Measurements from ENCODE around the gene MCC. TPM values are rescaled to one million over a fixed set of nuclear protein-coding genes. Genes with fewer than 3 reads are reported as not detected.

The MCC gene
- total RNA-seq, 1 donor from 2014 or later = 29.4 TPM

DNA sequence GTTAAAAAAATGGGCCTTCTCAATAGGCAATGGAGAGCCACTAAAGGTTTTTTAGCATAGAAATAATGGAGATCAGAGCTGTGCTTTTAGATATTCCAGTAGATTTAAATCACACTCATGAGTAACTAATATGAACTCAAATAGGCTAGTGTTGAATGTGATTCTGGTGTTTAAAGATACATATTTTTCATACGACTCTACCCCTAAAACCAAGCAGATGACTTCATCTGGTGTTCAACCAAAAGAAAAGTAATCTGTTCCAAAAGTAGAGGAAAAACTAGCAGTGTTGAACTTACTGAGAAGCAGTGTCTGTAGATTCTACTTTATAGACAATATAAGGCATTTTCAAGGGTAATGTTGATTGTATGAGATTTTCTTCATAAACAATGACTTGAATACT, 191.6 kb downstream of the MCC start:
- ATAC-seq (ENCODE audit: poor library complexity) (no peak), DNase-seq (no peak)
- intact Hi-C loops (cut with DNase I) = no loop called here

DNA sequence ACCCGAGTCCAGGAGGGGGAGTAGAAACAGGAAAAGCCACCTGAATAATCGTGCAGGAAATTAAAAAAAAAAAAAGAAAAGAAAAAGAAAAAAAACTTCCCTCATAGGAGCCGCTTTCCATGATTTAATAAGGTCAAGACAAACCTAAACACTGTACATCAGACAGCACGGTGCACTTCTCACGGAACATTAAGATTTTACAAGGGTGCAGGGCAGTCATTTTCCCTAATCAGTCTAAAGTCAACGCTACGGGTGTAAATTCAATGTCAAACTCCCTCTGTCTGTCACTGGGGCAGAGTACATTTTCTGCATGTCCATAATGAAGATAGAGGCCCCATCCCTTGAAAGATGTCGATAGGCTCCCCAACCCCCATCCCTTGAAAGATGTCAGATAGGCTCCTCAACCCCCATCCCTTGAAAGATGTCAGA, 193.1 kb downstream of the MCC start:
- DNase-seq (no peak), ATAC-seq (ENCODE audit: poor library complexity) (peak; percentile 28)
- intact Hi-C loops (cut with DNase I) = no loop called here

DNA sequence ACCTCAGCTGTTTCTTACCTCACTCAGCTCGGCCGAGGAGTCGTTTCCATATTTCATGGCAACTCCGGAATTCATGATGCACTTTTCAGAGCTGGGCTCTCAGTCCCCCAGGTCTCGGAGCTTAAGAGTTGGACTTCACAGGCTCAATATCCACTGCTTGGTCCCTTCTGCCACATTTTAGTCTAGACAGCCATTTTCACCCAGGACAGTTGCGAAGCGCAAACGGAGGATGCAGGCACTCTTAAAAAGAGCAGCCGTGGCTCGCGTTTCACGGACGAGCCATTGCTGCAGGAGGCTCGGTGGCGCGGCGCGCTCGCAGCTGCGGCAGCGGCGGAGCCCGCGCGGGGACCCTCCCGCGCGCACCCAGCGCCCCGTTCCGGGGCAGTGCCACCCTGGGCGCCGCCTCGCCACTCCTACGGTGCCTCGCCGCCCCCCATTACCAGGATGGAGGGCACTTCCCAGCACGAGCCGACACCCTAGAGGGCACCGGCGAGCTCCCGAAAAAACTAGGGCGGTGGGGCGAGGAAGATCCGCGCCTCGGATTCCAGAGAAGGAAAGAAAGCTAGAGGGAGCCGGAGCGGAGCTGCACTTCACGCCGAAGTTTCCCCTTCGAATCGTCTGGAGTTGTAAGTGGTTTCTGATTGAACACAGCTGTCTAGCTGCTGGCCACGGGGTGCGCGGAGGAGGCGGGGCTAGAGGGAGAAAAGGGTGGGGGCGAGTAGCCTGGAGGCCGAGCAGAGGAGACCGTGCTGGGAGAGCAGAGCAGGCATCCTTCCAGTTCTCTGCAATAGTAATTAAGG, 193.7 kb downstream of the MCC start:
- intact Hi-C loops (cut with DNase I) = loop anchor here (5.0 kb wide), 1 partner anchor 77 kb away; no protein-coding TSS in a partner anchor
- peak; percentile 96 for ATAC-seq (ENCODE audit: poor library complexity)
- peak; percentile 94 for DNase-seq

DNA sequence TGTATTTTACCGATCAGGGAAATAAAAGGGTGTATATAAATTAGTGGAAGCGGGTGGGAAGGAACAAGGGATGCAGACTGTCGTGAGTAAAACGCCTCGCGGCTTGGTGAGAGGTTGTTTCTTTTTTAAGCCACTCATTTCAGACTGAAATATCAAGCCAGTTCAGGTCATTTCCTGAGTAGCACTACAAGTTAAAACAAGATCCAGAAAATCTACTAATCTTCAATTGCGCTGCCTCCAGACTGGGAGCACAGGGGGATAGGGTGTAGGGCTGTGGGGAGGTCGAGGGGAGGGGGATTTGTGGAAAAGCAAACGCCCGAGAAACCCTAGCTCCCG, 194.3 kb downstream of the MCC start:
- intact Hi-C loops (cut with DNase I) = loop anchor here (5.0 kb wide), 1 partner anchor 77 kb away; no protein-coding TSS in a partner anchor
- DNase-seq (no peak), ATAC-seq (ENCODE audit: poor library complexity) (peak; percentile 39)

DNA sequence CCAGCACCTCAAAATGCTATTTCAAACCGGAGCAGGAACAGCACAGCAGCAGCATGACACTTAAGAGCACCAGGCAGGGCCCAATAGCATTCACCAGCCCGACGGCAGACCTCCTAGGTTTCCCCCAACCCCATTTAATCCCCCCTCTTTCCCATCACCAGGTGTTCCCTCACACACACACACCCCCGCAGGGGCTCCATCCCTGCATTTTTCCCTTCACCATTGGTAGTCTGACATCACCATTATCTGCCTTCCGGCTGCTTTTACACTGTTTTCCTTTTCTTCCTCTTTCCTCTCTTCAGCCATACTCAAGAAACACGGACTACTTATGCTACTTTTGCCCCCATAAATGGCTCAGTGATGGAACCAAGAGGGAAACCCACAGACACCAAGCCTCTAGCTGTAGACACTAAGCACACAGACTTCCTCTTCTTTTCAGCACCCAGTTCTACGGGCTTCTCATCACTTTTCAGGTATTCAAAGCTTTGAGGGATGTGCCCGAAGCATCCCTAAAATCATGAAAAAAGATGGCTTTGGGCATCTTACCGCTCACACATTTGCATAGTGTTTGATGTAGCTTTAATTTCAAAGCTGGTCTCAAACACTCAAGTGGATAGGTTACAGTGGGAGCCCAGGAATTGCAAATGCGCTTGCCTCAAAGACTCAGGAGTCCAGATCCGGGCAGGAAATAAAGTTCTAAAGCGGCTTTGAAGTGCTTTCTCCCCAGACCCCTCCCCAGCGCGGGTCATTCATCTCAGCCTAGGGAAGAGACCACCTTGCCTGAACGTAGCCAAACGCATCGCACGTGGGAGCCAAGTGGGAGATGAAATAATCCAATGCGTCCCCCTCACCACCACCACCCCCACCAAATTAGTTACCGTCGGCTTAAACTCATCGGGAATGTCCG, 194.9 kb downstream of the MCC start:
- peak; percentile 4 for ATAC-seq (ENCODE audit: poor library complexity)
- intact Hi-C loops (cut with DNase I) = loop anchor here (5.0 kb wide), 1 partner anchor 76 kb away; no protein-coding TSS in a partner anchor
- no peak for DNase-seq

DNA sequence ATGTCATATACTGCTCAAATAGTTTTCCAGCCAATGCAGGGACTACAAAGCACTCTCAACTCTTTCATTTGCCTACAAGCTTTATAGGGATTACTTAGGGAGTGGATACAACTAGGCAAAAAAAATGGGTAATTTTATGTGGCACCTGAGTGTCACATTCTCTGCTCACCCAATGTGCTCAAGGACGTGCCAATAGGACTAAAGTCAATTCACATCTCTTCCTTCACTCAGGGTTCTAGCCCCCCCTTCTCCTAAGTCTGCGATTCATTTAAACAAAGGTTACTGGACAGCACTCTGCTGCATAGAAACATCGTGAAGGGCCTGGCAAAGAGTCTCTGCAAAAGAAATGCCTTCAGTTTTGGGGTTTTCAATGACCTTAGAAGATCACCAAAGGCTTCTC, 195.8 kb downstream of the MCC start:
- ATAC-seq (ENCODE audit: poor library complexity) (no peak), DNase-seq (no peak)
- intact Hi-C loops (cut with DNase I) = loop anchor here (5.0 kb wide), 1 partner anchor 75 kb away; no protein-coding TSS in a partner anchor

DNA sequence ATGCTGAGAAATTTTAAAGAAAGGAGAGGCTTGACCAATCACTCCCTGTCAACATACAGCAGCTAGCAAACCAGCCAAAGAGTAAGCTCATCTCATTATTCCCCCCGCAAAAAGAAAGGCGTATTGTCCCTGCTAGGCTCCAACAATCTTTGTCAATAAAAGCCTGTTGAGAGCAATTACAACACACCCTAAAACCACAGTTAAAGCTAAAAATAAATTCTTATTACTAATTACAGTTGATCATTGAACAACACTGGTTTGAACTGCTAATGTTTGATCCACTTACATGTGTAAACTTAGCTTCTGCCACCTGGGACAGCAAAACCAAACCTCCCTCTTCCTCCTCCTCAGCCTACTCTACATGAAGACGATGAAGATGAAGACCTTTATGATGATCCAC, 204.7 kb downstream of the MCC start:
- DNase-seq (no peak), ATAC-seq (ENCODE audit: poor library complexity) (no peak)
- intact Hi-C loops (cut with DNase I) = no loop called here

DNA sequence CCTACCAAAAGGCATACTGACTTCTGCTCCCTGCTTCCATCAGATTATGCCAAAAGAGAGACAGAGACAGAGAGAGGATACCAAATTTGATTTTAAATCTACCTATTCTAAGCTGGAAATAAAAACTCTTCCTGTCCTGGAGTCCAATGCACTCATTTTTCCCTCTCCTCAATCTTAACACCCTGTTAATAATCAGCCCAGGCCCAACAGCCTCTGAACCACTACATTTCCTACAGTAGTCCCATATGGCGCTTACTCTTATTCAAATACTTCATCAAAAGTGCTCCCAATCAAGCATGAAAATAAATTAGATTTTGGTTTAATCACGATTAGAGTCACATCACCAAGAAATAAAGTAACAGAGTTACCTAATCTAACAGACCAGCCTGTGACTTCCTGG, 205.8 kb downstream of the MCC start:
- DNase-seq (no peak), ATAC-seq (ENCODE audit: poor library complexity) (no peak)
- intact Hi-C loops (cut with DNase I) = no loop called here

DNA sequence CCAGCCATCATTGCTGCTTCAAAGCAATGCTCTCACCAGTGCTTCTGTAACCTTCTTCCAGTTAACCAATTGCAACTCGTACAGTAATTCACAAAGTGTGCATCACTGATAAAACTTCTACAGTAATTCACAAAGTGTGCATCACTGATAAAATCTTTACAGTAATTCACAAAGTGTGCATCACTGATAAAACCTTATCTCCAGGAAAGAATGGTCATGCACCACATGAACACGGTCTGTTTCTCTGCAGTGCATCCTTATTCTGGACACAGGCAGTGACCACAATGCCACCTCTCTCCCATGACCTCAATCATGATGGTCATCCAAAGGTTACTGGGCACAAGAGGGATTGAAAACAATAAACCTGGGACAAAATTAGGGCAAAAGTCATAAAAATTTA, 207.1 kb downstream of the MCC start:
- DNase-seq = no peak
- ATAC-seq (ENCODE audit: poor library complexity) = no peak
- intact Hi-C loops (cut with DNase I) = no loop called here

DNA sequence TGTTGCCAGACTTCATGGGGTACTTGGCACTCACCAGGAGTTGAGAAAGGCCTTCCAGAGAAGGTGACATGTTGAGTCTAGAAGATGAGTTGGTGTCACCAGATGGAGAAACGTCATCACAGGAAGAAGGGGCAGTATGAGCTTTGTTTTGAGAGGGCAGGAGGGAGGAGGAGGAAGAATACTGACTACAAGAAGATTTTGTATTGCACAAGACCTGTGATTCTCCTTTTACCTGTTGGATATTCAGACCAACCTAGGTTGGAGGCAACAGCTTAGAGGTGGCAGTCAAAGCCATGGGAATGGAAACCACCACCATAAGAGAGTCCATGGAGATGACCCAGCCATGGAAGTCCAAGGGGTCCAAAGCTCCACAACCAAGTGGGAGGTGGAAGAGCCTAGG, 207.7 kb downstream of the MCC start:
- no peak for ATAC-seq (ENCODE audit: poor library complexity)
- no peak for DNase-seq
- intact Hi-C loops (cut with DNase I) = no loop called here

DNA sequence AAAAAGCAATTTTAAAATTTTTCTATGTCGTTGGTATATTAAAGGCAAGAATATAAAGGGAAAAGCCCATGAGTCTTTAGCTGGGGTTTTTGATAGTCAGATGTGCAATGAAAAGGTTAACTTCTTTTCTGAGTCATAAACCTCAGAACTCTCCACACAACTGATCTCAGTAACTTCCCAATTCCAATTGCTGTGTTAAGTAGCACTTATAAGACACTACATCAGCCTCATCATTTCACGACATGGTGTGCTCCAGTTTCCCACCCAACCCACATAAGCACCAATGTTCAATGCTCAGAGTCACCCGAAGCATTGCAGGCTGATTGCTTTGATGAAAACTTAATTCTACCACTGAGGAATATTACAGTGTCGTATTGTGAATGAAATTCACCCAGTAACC, 209.3 kb downstream of the MCC start:
- intact Hi-C loops (cut with DNase I) = no loop called here

DNA sequence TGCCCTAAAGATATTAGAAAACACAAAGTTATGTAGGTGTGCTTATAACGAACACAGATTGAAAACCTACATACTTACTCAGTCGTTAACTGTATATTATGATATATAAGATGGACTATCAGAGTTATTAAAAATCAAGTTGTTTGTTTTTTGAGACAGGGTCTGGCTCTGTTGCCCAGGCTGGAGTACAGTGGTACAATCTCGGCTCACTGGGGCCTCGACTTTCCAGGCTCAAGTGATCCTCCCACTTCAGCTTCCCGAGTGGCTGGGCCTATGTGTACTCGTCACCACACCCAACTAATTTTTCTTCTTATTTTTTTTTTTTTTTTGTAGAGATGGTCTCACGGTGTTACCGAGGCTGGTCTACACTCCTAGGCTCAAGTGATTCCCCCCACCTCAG, 211.8 kb downstream of the MCC start:
- ATAC-seq (ENCODE audit: poor library complexity) (no peak), DNase-seq (no peak)
- intact Hi-C loops (cut with DNase I) = no loop called here

More for the DNA sequence above, 209.3 kb downstream of the MCC start:
- DNase-seq = no peak
- ATAC-seq (ENCODE audit: poor library complexity) = no peak

DNA sequence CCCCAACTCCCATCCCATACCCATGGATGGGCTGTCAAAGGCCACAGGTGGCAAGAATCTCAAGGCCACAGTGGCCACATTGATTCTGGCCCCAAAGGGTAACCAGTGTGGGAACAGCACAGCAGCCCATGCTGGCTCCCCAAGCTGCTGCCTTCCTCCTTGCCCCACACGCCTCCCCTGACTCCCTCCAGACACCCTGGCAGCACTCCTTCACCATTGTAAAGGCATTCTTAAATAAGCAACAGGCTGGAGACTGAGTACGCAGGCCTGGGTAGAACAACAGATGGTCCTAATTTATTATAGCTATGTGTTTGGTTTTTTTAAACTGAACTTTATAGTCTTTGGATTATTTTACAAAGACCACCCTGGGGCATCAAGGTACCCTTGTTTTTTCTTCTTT, 212.3 kb downstream of the MCC start:
- DNase-seq (no peak), ATAC-seq (ENCODE audit: poor library complexity) (no peak)
- intact Hi-C loops (cut with DNase I) = no loop called here

DNA sequence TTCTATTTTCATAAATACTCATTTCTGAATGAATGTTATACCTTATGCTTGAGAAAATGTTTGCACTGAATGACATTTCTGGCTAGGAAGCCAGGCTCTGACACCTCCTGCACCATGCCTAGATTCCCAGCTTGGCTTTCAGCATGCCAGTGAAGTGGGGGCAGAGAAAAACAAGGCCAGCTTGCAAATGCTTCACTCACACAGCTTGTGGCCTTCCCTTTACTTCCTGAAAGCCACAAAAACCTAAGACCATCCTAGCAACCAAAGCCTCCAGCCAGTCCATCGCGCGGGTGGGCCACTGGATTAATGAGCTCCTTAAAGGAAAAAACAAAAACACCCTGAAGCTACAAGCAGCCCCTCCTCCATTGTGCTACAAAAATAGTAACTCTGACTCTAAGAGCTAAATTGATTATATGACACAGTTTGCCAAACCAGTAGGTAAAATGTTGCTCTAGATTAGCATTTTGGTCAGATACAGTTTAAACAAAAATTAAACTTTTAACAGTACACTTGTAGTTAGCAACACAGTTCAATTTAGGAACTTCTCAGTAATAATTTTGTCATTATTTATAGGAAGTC, 213.3 kb downstream of the MCC start:
- ATAC-seq (ENCODE audit: poor library complexity) (peak; percentile 85), DNase-seq (no peak)
- intact Hi-C loops (cut with DNase I) = no loop called here

DNA sequence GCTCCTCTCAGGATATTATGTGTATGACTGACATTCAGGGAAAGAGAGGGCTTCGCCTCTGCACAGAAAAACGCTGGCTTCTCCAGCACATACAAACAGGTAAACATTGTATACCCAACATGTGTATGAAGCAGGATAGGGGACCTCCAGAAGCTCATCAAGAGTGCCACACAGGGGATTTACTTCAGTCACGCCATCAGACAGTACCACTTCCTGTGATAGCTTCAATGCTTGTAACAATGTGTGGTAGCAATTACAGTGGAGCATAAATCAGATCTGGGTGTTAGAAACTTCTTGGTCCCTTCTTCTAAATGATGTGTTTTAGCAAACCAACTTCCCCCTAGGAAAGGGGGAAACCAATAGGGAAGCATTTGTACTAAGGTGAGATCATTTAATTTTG, 214.3 kb downstream of the MCC start:
- intact Hi-C loops (cut with DNase I) = no loop called here
- DNase-seq = no peak
- no peak for ATAC-seq (ENCODE audit: poor library complexity)

DNA sequence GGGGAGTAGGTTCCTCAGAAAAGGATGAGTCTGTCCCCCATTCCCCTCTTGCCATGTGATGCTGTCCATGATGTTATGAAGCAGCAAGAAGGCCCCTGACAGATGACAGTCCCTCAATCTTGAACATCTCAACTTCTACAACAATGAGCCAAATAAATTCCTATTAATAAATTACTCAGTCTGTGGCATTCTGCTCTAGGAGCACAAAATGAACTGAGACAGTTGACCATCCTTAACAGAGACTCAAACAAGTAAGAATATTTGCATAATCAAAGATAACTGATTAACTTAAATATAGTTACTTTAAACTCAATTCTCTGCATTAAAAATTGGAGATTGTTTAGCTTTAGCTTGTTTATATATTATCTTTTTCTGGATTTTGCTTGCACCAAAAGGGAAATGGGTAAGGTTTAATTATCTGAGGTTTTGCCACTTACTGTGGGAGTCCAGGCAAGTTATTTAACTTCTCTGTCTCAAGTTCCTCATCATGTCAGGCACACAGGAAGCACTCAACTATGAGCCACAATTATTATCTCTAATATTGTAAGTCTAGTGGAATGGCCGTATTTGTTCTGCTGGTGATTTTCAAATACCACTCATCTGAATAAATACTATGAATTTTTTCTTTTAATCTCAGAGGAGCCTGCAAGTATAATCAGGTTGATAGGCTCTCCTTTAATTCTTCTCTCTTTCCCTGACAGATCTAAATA, 216.4 kb downstream of the MCC start:
- intact Hi-C loops (cut with DNase I) = no loop called here
- DNase-seq (no peak), ATAC-seq (ENCODE audit: poor library complexity) (no peak)

DNA sequence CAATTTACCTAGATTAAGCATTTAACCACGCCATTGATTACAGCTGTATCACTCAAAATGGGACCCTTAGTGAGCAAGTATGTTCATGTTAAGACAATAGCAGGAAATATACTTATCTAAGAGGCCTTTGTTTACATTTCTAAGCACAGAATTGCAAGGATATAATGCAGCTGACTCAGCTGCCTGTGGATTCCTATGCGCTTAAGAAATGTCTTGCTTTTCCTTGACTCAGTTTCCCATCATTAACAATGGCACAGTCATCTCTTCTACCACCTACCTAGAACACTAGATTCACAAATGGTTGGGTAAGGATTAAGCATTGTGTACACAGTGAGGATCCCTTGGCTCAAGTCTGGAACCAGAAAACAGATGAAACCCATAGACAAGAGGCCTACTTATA, 217.2 kb downstream of the MCC start:
- intact Hi-C loops (cut with DNase I) = no loop called here
- no peak for ATAC-seq (ENCODE audit: poor library complexity)

DNA sequence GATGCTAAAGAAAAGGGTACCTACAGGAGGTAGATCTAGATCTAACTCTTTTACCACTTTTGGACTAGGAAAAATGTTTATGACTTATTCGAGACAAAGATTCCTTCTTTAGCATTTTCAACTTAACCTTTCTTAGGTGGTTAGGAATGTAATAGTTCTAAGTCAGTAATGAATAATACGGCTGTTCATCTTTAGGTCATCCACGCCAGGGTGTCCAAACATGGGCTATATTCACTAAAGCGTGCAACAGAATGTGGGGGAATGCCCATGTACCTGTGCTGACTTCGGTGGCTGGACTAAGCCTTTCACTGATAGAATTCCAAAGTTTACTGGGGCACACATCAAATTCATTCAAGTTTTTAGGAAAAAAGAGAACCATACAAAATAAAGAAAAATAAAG, 218.2 kb downstream of the MCC start:
- no peak for DNase-seq
- no peak for ATAC-seq (ENCODE audit: poor library complexity)
- intact Hi-C loops (cut with DNase I) = no loop called here

More for the DNA sequence above, 217.2 kb downstream of the MCC start:
- DNase-seq = no peak

All from Right ventricle myocardium superior (tissue), 1 donor.